Uterus (tissue), 4 donors: ENCODE measurements around the gene THPO. TPM values are rescaled to one million over a fixed set of nuclear protein-coding genes. Genes with fewer than 3 reads are reported as not detected.
A peak's percentile ranks its signal among the peaks of the same experiment; 100 is the strongest.

Experiments
- DNase-seq, 2 donors: peaks; one replicate each; pipeline ENCODE4 v3.0.0-alpha.2; 2019 to 2020
- H3K27ac ChIP-seq, 2 donors: fragments of 200-600 bp; sonication (generic); 1 replicate in 1 of 2; 2 replicates in 1 of 2; pipeline ENCODE4 v1.5.1; 2016 to 2018
- H3K27me3 ChIP-seq, 2 donors: fragments of 200-600 bp; sonication (generic); one replicate each; pipeline ENCODE4 v1.5.1; 2018 to 2019; ENCODE audit warnings: control low read depth in 1 of 2
- H3K36me3 ChIP-seq, 2 donors: fragments of 200-600 bp; sonication (generic); one replicate each; pipeline ENCODE4 v1.5.1; 2019; ENCODE audit warnings: control low read depth in 1 of 2
- H3K4me1 ChIP-seq, 2 donors: fragments of 200-600 bp; sonication (generic); one replicate each; pipeline ENCODE4 v1.5.1; 2018 to 2019; ENCODE audit warnings: control low read depth in 1 of 2
- H3K4me3 ChIP-seq, 2 donors: fragments of 200-600 bp; sonication (generic); 1 replicate in 1 of 2; 2 replicates in 1 of 2; pipeline ENCODE4 v1.5.1; 2018 to 2019; ENCODE audit warnings: mild to moderate bottlenecking in 1 of 2
- H3K9me3 ChIP-seq, 2 donors: fragments of 200-600 bp; sonication (generic); one replicate each; pipeline ENCODE4 v1.5.1; 2019; ENCODE audit warnings: control low read depth in 1 of 2
- CTCF ChIP-seq, 4 experiments: fragments of 200-600 bp in 2 of 4; fragments of 450-650 bp in 2 of 4; sonication (generic) in 2 of 4; IDR thresholded peaks; one replicate each; pipeline ENCODE4 v1.5.1; 2016 to 2019; ENCODE audit warnings: antibody characterized with exemption in 4 of 4, mild to moderate bottlenecking in 2 of 4, moderate library complexity in 1 of 4
- POLR2A ChIP-seq, 2 donors: fragments of 450-650 bp; IDR thresholded peaks; one replicate each; pipeline ENCODE4 v1.6.1; 2016; ENCODE audit warnings: antibody characterized with exemption in 2 of 2, mild to moderate bottlenecking in 1 of 2, moderate library complexity in 1 of 2
- intact Hi-C: fragments of 100-400 bp; cut with DNase I; formaldehyde crosslinking; loops from one replicate; pipeline ENCODE4 v1.15.1; 2023; ENCODE audit warnings: low total_unique reads
- total RNA-seq, 4 donors: library from RNA; depleted of rRNA in 3 of 4; stranded (reverse); fragments of >200 nt in 3 of 4; gene quantifications; one replicate each; pipeline versions ENCODE4 v1.1.0 to v1.2.4, GENCODE V29; 2014 to 2023
- donor health status: DM: yes; HTN: yes; CAD: no.

The THPO gene
- total RNA-seq, 4 donors from 2014 or later: 0.29 to 4.7 (median 0.46) TPM

- no peak for TF ChIP-seq POLR2A (IDR thresholded peaks at IDR 0.05)
- TF ChIP-seq CTCF (IDR thresholded peaks at IDR 0.05): no peak
- Histone ChIP-seq H3K27me3 (no peaks in the 10 kb centered on the region), H3K4me1 (peaks cover 0 to 4% of the 10 kb centered on the region in 2 donors), H3K4me3 (no peak overlapping the region), H3K9me3 (no peaks in the 10 kb centered on the region), H3K36me3 (no peaks in the 10 kb centered on the region), H3K27ac (peak overlapping the region in 1 of 2 donors; percentile 91)
- no peak for DNase-seq
- intact Hi-C loops: loop anchor here (10.0 kb wide), 2 partner anchors 137 to 167 kb away; no protein-coding TSS in a partner anchor
Observed at GRCh38 chr3:184377374-184377773, 633 bp downstream of the THPO start.

- DNase-seq: no peak
- H3K4me3 ChIP-seq: no peak overlapping the region
- H3K27me3 ChIP-seq: no peaks in the 10 kb centered on the region
- peaks cover 0 to 4% of the 10 kb centered on the region in 2 donors for H3K4me1 ChIP-seq
- H3K36me3 ChIP-seq: no peaks in the 10 kb centered on the region
- TF ChIP-seq POLR2A (IDR thresholded peaks at IDR 0.05): no peak
- TF ChIP-seq CTCF (IDR thresholded peaks at IDR 0.05): no peak
- H3K27ac ChIP-seq: no peak overlapping the region
- H3K9me3 ChIP-seq: no peaks in the 10 kb centered on the region
- intact Hi-C loops: loop anchor here (10.0 kb wide), 2 partner anchors 139 to 169 kb away; no protein-coding TSS in a partner anchor
Observed at GRCh38 chr3:184375747-184376461, 2.1 kb downstream of the THPO start.

GRCh38 chr3:184373422-184373821 is 4.6 kb downstream of the THPO start:
- no peak for DNase-seq
- no peaks in the 10 kb centered on the region for H3K27me3 ChIP-seq
- no peak for TF ChIP-seq CTCF (IDR thresholded peaks at IDR 0.05)
- TF ChIP-seq POLR2A (IDR thresholded peaks at IDR 0.05): no peak
- no peaks in the 10 kb centered on the region for H3K36me3 ChIP-seq
- no peaks in the 10 kb centered on the region for H3K9me3 ChIP-seq
- intact Hi-C loops: loop anchor here (10.0 kb wide), 2 partner anchors 141 to 171 kb away; no protein-coding TSS in a partner anchor
- no peaks in the 10 kb centered on the region for H3K4me1 ChIP-seq
- H3K27ac ChIP-seq: no peak overlapping the region
- no peak overlapping the region for H3K4me3 ChIP-seq

- H3K27me3 ChIP-seq: no peaks in the 10 kb centered on the region
Observed at GRCh38 chr3:184372911-184373310, 5.1 kb downstream of the THPO start.

More at GRCh38 chr3:184372911-184373310, 5.1 kb downstream of the THPO start:
- DNase-seq: no peak
- TF ChIP-seq CTCF (IDR thresholded peaks at IDR 0.05): no peak
- TF ChIP-seq POLR2A (IDR thresholded peaks at IDR 0.05): no peak
- no peaks in the 10 kb centered on the region for H3K4me1 ChIP-seq
- H3K36me3 ChIP-seq: no peaks in the 10 kb centered on the region
- intact Hi-C loops: loop anchor here (10.0 kb wide), 2 partner anchors 142 to 172 kb away; no protein-coding TSS in a partner anchor
- H3K27ac ChIP-seq: no peak overlapping the region
- H3K4me3 ChIP-seq: no peak overlapping the region
- H3K9me3 ChIP-seq: no peaks in the 10 kb centered on the region
